ENCODE results near the gene AK9. TPM values are rescaled to one million over a fixed set of nuclear protein-coding genes. Genes with fewer than 3 reads are reported as not detected.

Gene AK9
- total RNA-seq, 1 experiment from 2014 or later = 2.3 TPM

DNA sequence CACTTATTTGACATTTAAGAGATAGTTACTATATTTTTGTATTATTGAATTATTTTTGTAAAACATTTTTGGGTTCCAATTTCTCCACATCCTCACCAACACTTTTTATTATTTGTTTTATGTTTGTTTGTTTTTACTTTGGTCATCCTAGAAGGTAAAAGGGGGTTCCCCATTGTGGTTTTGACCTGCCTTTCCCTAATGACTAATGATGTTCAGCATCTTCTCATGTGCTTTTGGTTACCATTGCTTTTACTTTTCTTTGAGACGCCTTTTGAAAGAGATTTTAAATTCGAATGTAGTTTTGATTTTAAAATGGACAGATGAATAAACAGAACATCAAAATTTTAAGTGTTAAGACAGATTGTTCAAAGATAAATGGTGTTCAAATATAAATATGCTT lies 46.9 kb downstream of the AK9 start:
- in situ Hi-C loops (cut with HindIII; ENCODE audit: low pct_unique_long_range_greater_than_20kb, low sequenced_read_pairs) (no loop called here), intact Hi-C loops (cut with micrococcal nuclease; ENCODE audit: unreplicated experiment) (no loop called here)
- BruUV-seq (replicated peaks) = no TSS peak
- CTCF ChIA-PET = no interaction called here
- DNase-seq (ENCODE audit: low read depth, low spot score) (no peak), ATAC-seq (no peak)
- Histone ChIP-seq H3K36me3 (ENCODE audit: control insufficient read depth, insufficient read depth, low read length) (no peaks in the 10 kb centered on the region), H3K27me3 (ENCODE audit: control insufficient read depth, insufficient read depth, low read length) (peaks cover 17% of the 10 kb centered on the region), H3K27ac (ENCODE audit: low read length) (no peak overlapping the region), H3K4me1 (ENCODE audit: control insufficient read depth, insufficient read depth, low read length) (no peaks in the 10 kb centered on the region), H3K9me3 (ENCODE audit: control insufficient read depth, insufficient read depth, low read depth, low read length) (no peaks in the 10 kb centered on the region), H3K4me3 (ENCODE audit: low read depth in 2 of 2, low read length in 2 of 2) (no peak overlapping the region)
- TF ChIP-seq CTCF (IDR thresholded peaks at IDR 0.05) (no peak), TCF7L2 (IDR thresholded peaks at IDR 0.05; ENCODE audit: low read depth, low read length) (no peak), REST (IDR thresholded peaks at IDR 0.05; ENCODE audit: insufficient read depth in 1 of 2, low read depth in 2 of 2, low read length in 1 of 2) (no peak), POLR2AphosphoS5 (IDR thresholded peaks at IDR 0.05; ENCODE audit: low read depth, low read length) (no peak), SIN3A (IDR thresholded peaks at IDR 0.05; ENCODE audit: borderline replicate concordance, insufficient read depth, low read depth, low read length) (no peak)
- POLR2A ChIA-PET = no interaction called here

- DNase-seq (ENCODE audit: low read depth, low spot score) (no peak), ATAC-seq (no peak)
- H3K27ac ChIP-seq (ENCODE audit: low read length) = no peak overlapping the region
- in situ Hi-C loops (cut with HindIII; ENCODE audit: low pct_unique_long_range_greater_than_20kb, low sequenced_read_pairs) = no loop called here
- CTCF ChIA-PET = interaction anchor here (0.5 kb wide), 1 partner anchor 14 kb away, joined by 4 read pairs; no protein-coding TSS in a partner anchor
- intact Hi-C loops (cut with micrococcal nuclease; ENCODE audit: unreplicated experiment) = no loop called here
- no peaks in the 10 kb centered on the region for H3K4me1 ChIP-seq (ENCODE audit: control insufficient read depth, insufficient read depth, low read length)
- POLR2A ChIA-PET = no interaction called here
- H3K27me3 ChIP-seq (ENCODE audit: control insufficient read depth, insufficient read depth, low read length) = peaks cover 4% of the 10 kb centered on the region
- no peak overlapping the region for H3K4me3 ChIP-seq (ENCODE audit: low read depth in 2 of 2, low read length in 2 of 2)
- TF ChIP-seq POLR2AphosphoS5 (IDR thresholded peaks at IDR 0.05; ENCODE audit: low read depth, low read length) = no peak
- TF ChIP-seq TCF7L2 (IDR thresholded peaks at IDR 0.05; ENCODE audit: low read depth, low read length) = no peak
- TF ChIP-seq REST (IDR thresholded peaks at IDR 0.05; ENCODE audit: insufficient read depth in 1 of 2, low read depth in 2 of 2, low read length in 1 of 2) = no peak
- no peak for TF ChIP-seq SIN3A (IDR thresholded peaks at IDR 0.05; ENCODE audit: borderline replicate concordance, insufficient read depth, low read depth, low read length)
- TF ChIP-seq CTCF (IDR thresholded peaks at IDR 0.05) = no peak
- no TSS peak for BruUV-seq (replicated peaks)
- H3K9me3 ChIP-seq (ENCODE audit: control insufficient read depth, insufficient read depth, low read depth, low read length) = no peaks in the 10 kb centered on the region
- H3K36me3 ChIP-seq (ENCODE audit: control insufficient read depth, insufficient read depth, low read length) = no peaks in the 10 kb centered on the region
Measured at GRCh38 chr6:109632405-109632804, 58.6 kb downstream of the AK9 start.
